OCI-LY1 (cell line): ENCODE data around the gene NAA40.

Experiments used
- H2AFZ ChIP-seq: fragments of 200-600 bp; sonication (generic), shearing (Covaris generic); 2 replicates; pipeline ENCODE4 v1.6.0; 2014; ENCODE audit warnings: antibody characterized with exemption, mild to moderate bottlenecking, low read length
- H3F3A ChIP-seq: fragments of 200-600 bp; sonication (generic), shearing (Covaris generic); 2 replicates; pipeline ENCODE4 v1.6.0; 2014; ENCODE audit warnings: mild to moderate bottlenecking, antibody characterized with exemption, low read length, moderate library complexity; ENCODE audit not compliant: insufficient read depth
- H3K27ac ChIP-seq: fragments of 200-600 bp; sonication (generic); 2 replicates; pipeline ENCODE4 v1.5.1; 2014; ENCODE audit warnings: low read length, mixed run types, mild to moderate bottlenecking, low read depth; ENCODE audit not compliant: poor library complexity, severe bottlenecking
- H3K27me3 ChIP-seq: fragments of 200-600 bp; sonication (generic); 2 replicates; pipeline ENCODE4 v1.6.0; 2014; ENCODE audit warnings: antibody characterized with exemption, mild to moderate bottlenecking, low read length, moderate library complexity; ENCODE audit not compliant: insufficient read depth
- H3K36me3 ChIP-seq: fragments of 200-600 bp; sonication (generic); 2 replicates; pipeline ENCODE4 v1.6.1; 2014; ENCODE audit warnings: mild to moderate bottlenecking, antibody characterized with exemption, low read length, moderate library complexity, mixed read lengths; ENCODE audit not compliant: insufficient read depth
- H3K4me1 ChIP-seq: fragments of 200-600 bp; sonication (generic); 2 replicates; pipeline ENCODE4 v1.5.1; 2014; ENCODE audit warnings: mild to moderate bottlenecking, low read length, moderate library complexity; ENCODE audit not compliant: insufficient read depth, severe bottlenecking
- H3K4me2 ChIP-seq: fragments of 200-600 bp; sonication (generic), shearing (Covaris generic); 2 replicates; pipeline ENCODE4 v1.6.1; 2014; ENCODE audit warnings: low read length
- H3K4me3 ChIP-seq: fragments of 200-600 bp; sonication (generic); 2 replicates; pipeline ENCODE4 v1.5.1; 2014; ENCODE audit warnings: low read length, low read depth, mild to moderate bottlenecking, mixed read lengths; ENCODE audit not compliant: poor library complexity, severe bottlenecking
- H3K79me2 ChIP-seq: fragments of 200-600 bp; shearing (Covaris generic); 2 replicates; pipeline ENCODE4 v1.6.1; 2016; ENCODE audit warnings: mixed run types, low read length, mixed read lengths; ENCODE audit not compliant: insufficient read depth
- H3K9ac ChIP-seq: fragments of 200-600 bp; sonication (generic), shearing (Covaris generic); 2 replicates; pipeline ENCODE4 v1.6.1; 2014; ENCODE audit warnings: mild to moderate bottlenecking, low read length, mixed read lengths
- H3K9me2 ChIP-seq: fragments of 200-600 bp; sonication (generic), shearing (Covaris generic); 2 replicates; pipeline ENCODE4 v1.6.1; 2014; ENCODE audit warnings: low read depth, mild to moderate bottlenecking, low read length, mixed read lengths
- H3K9me3 ChIP-seq: fragments of 200-600 bp; shearing (Covaris generic); 2 replicates; pipeline ENCODE4 v1.6.1; 2014; ENCODE audit warnings: low read length, mixed read lengths
- H4K20me1 ChIP-seq: fragments of 200-600 bp; sonication (generic), shearing (Covaris generic); 2 replicates; pipeline ENCODE4 v1.6.0; 2016; ENCODE audit warnings: mild to moderate bottlenecking, low read length; ENCODE audit not compliant: insufficient read depth
- EZH2 ChIP-seq: fragments of 200-600 bp; sonication (generic), shearing (Covaris generic); IDR thresholded peaks from 2 replicates; pipeline ENCODE4 v1.8.0; 2017; ENCODE audit warnings: borderline replicate concordance, mixed run types, mild to moderate bottlenecking, antibody characterized with exemption, low read length, moderate library complexity, mixed read lengths
- TF ChIP-seq, protein P1 (sequence below): fragments of 200-600 bp; sonication (generic), shearing (Covaris generic); IDR thresholded peaks from 2 replicates; pipeline ENCODE4 v1.5.1; 2017; ENCODE audit warnings: mild to moderate bottlenecking, antibody characterized with exemption, low read length, moderate library complexity, mixed read lengths

Gene NAA40

DNA sequence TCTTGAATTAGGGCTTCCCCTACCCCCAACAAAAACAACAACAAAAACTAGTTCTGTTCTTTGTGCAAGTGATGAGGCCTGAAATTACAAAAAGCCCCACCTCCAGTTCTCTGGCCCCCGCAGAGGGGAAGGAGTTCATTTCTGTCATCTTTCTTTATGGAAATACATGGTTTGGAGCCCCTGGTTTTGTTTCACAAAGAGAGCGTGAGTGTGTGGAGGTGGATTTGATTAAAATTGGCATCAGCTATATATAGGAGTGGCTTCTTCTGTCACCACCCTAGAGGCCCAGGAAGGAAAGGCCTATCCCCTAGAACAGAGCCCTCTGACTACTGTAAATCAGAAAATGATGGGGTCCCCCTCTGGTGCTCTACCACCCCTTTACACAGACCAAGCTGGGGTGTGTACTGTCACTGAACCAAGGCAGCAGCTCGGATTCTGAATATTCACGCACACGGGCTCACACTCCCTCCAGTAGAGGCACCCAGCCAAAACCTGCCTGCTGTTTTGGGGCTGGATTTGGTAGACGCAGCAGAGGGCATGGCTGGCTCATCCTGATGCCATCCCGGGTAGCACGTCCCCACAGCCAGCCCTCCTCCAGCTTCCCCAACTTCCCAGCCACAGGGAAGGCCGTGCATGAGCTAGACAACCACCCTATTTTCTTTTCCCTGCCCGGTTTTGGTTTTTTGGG is 41.2 kb upstream of the NAA40 start:
- Histone ChIP-seq H3K9me3 (no peaks in the 10 kb centered on the region), H3K4me1 (peaks cover 4% of the 10 kb centered on the region), H3K4me3 (no peak overlapping the region), H3F3A (no peaks in the 10 kb centered on the region), H3K9me2 (no peaks in the 10 kb centered on the region), H3K36me3 (peaks cover 82% of the 10 kb centered on the region), H3K27me3 (no peaks in the 10 kb centered on the region), H3K79me2 (no peaks in the 10 kb centered on the region; the same call in 1 of the 2 replicates), H4K20me1 (no peaks in the 10 kb centered on the region), H2AFZ (no peak overlapping the region), H3K27ac (no peak overlapping the region), H3K9ac (no peak overlapping the region), H3K4me2 (no peak overlapping the region)
- TF ChIP-seq, protein P1, sequence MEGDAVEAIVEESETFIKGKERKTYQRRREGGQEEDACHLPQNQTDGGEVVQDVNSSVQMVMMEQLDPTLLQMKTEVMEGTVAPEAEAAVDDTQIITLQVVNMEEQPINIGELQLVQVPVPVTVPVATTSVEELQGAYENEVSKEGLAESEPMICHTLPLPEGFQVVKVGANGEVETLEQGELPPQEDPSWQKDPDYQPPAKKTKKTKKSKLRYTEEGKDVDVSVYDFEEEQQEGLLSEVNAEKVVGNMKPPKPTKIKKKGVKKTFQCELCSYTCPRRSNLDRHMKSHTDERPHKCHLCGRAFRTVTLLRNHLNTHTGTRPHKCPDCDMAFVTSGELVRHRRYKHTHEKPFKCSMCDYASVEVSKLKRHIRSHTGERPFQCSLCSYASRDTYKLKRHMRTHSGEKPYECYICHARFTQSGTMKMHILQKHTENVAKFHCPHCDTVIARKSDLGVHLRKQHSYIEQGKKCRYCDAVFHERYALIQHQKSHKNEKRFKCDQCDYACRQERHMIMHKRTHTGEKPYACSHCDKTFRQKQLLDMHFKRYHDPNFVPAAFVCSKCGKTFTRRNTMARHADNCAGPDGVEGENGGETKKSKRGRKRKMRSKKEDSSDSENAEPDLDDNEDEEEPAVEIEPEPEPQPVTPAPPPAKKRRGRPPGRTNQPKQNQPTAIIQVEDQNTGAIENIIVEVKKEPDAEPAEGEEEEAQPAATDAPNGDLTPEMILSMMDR: no peak
- no peak for TF ChIP-seq EZH2

DNA sequence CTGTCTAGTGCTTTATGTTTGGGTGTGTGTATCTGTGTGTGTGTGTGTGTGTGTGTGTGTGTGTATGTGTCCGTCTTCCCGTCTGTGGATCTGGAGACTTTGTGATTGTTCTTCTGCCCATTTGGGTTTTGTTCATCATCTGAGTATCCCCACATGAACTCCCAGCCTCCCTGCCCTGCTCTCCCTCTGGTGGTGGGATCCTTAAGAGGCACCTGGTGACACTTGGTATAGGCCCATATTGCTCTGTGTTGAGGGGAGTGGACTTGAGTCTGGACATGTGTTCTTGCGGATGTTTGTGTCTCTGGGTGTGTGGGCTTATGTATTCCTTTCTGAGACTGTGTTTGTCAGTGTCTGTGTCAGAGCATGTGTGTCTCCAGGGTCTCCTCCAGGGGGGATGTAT is 37.1 kb upstream of the NAA40 start:
- Histone ChIP-seq H2AFZ (no peak overlapping the region), H3F3A (no peaks in the 10 kb centered on the region), H3K9me3 (no peaks in the 10 kb centered on the region), H4K20me1 (no peaks in the 10 kb centered on the region), H3K79me2 (no peaks in the 10 kb centered on the region), H3K4me3 (no peak overlapping the region), H3K9ac (no peak overlapping the region), H3K27me3 (no peaks in the 10 kb centered on the region), H3K9me2 (no peaks in the 10 kb centered on the region), H3K27ac (no peak overlapping the region), H3K4me2 (no peak overlapping the region), H3K4me1 (no peaks in the 10 kb centered on the region), H3K36me3 (peaks cover 86% of the 10 kb centered on the region)
- TF ChIP-seq, protein P1: peak; percentile 20; the same call in 1 of the 2 replicates
- TF ChIP-seq EZH2: no peak

DNA sequence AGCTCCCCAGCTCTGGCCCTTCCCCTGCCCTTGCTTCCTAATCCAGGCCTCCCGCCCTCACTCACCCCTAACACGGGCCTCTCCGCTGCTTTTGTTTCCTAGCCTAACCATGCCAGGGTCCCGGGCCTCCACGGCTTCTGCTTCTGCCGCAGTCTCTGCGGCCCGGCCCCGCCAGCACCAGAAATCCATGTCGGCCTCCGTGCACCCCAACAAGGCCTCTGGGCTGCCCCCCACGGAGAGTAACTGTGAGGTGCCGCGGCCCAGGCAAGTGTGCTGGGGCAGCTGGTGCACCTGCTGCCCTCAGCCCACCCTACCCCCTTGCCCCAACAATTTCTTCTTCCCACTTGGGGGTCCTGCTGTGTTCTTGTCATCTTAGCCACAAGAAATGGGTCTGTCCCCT is 34.9 kb upstream of the NAA40 start:
- no peaks in the 10 kb centered on the region for H3F3A ChIP-seq
- no peak overlapping the region for H3K9ac ChIP-seq

More for the DNA sequence above, 34.9 kb upstream of the NAA40 start:
- H4K20me1 ChIP-seq: no peaks in the 10 kb centered on the region
- H3K4me1 ChIP-seq: no peaks in the 10 kb centered on the region
- H2AFZ ChIP-seq: no peak overlapping the region
- H3K27ac ChIP-seq: no peak overlapping the region
- H3K36me3 ChIP-seq: peaks cover 85% of the 10 kb centered on the region
- H3K9me2 ChIP-seq: no peaks in the 10 kb centered on the region
- no peaks in the 10 kb centered on the region for H3K9me3 ChIP-seq
- no peak overlapping the region for H3K4me3 ChIP-seq
- TF ChIP-seq, protein P1: no peak
- no peak for TF ChIP-seq EZH2
- no peaks in the 10 kb centered on the region for H3K27me3 ChIP-seq
- no peak overlapping the region for H3K4me2 ChIP-seq
- H3K79me2 ChIP-seq: no peaks in the 10 kb centered on the region
